Neuronal stem cell (in vitro differentiated cells): Measurements from ENCODE around the gene JCAD.

Experiments
- DNase-seq: peaks from one replicate; pipeline ENCODE4 v3.0.0-alpha.2; 2013; ENCODE audit warnings: low spot score
- H2AFZ ChIP-seq: one replicate; pipeline ENCODE4 v1.6.1; 2013; ENCODE audit warnings: mild to moderate bottlenecking, low read length, inconsistent platforms
- H2AK5ac ChIP-seq: 2 replicates; pipeline ENCODE4 v1.6.1; 2013; ENCODE audit warnings: low read depth, mild to moderate bottlenecking, inconsistent platforms, low read length, moderate library complexity, mixed read lengths
- H2BK120ac ChIP-seq: 2 replicates; pipeline ENCODE4 v1.6.1; 2013; ENCODE audit warnings: low read depth, mild to moderate bottlenecking, inconsistent platforms, low read length, moderate library complexity, mixed read lengths
- H2BK12ac ChIP-seq: one replicate; pipeline ENCODE4 v1.6.1; 2013; ENCODE audit warnings: low read length, inconsistent platforms
- H2BK15ac ChIP-seq: 2 replicates; pipeline ENCODE4 v1.6.1; 2013; ENCODE audit warnings: mild to moderate bottlenecking, low read length, inconsistent platforms, mixed read lengths
- H2BK5ac ChIP-seq: one replicate; pipeline ENCODE4 v1.6.1; 2013; ENCODE audit warnings: inconsistent platforms, mild to moderate bottlenecking, low read length, moderate library complexity
- H3K14ac ChIP-seq: one replicate; pipeline ENCODE4 v1.6.1; 2013; ENCODE audit warnings: low read length, inconsistent platforms
- H3K18ac ChIP-seq: 2 replicates; pipeline ENCODE4 v1.6.1; 2013; ENCODE audit warnings: low read length, inconsistent platforms
- H3K23ac ChIP-seq: 2 replicates; pipeline ENCODE4 v1.6.1; 2013; ENCODE audit warnings: low read depth, mild to moderate bottlenecking, mixed read lengths, low read length, inconsistent platforms; ENCODE audit not compliant: poor library complexity
- H3K27ac ChIP-seq: replicated peaks from 3 replicates; pipeline ENCODE4 v1.5.1; 2013; ENCODE audit warnings: low read length, inconsistent platforms
- H3K27me3 ChIP-seq, 3 experiments: 2 replicates each; pipeline ENCODE4 v1.6.1; 2013; ENCODE audit warnings: low read length in 3 of 3, mild to moderate bottlenecking in 2 of 3, inconsistent platforms in 1 of 3, low read depth in 1 of 3, mixed read lengths in 1 of 3, moderate library complexity in 1 of 3; ENCODE audit not compliant: control insufficient read depth in 3 of 3, insufficient read depth in 3 of 3
- H3K36me3 ChIP-seq, 2 donors: replicated peaks in 1 of 2; 2 replicates each; pipeline ENCODE4 v1.6.1; 2013; ENCODE audit warnings: low read length in 2 of 2; ENCODE audit not compliant: control insufficient read depth in 2 of 2, insufficient read depth in 2 of 2
- H3K4ac ChIP-seq: 2 replicates; pipeline ENCODE4 v1.6.1; 2013; ENCODE audit warnings: inconsistent platforms, mild to moderate bottlenecking, low read length, moderate library complexity
- H3K4me1 ChIP-seq, 2 donors: 1 replicate in 1 of 2; 2 replicates in 1 of 2; pipeline ENCODE4 v1.6.1; 2013; ENCODE audit warnings: low read length in 2 of 2, low read depth in 1 of 2; ENCODE audit not compliant: control insufficient read depth in 2 of 2, insufficient read depth in 1 of 2
- H3K4me2 ChIP-seq: one replicate; pipeline ENCODE4 v1.6.1; 2013; ENCODE audit warnings: mild to moderate bottlenecking, low read length, inconsistent platforms; ENCODE audit not compliant: insufficient read depth, poor library complexity, severe bottlenecking
- H3K4me3 ChIP-seq, 2 donors: 2 replicates each; pipeline ENCODE4 v1.5.1; 2013; ENCODE audit warnings: low read length in 2 of 2, mild to moderate bottlenecking in 2 of 2, inconsistent platforms in 1 of 2, moderate library complexity in 1 of 2
- H3K79me1 ChIP-seq: one replicate; pipeline ENCODE4 v1.6.1; 2013; ENCODE audit warnings: low read depth, mild to moderate bottlenecking, inconsistent platforms, low read length, moderate library complexity
- H3K9ac ChIP-seq: one replicate; pipeline ENCODE4 v1.6.1; 2013; ENCODE audit warnings: mild to moderate bottlenecking, low read depth, low read length, inconsistent platforms; ENCODE audit not compliant: poor library complexity
- H3K9me3 ChIP-seq, 2 donors: replicated peaks in 1 of 2; 2 replicates each; pipeline versions ENCODE3 to v1.6.1; 2013; ENCODE audit warnings: low read length in 2 of 2, mild to moderate bottlenecking in 2 of 2, inconsistent platforms in 1 of 2, low read depth in 1 of 2, mixed read lengths in 1 of 2, moderate library complexity in 1 of 2; ENCODE audit not compliant: control insufficient read depth in 2 of 2, insufficient read depth in 1 of 2
- H4K8ac ChIP-seq: one replicate; pipeline ENCODE4 v1.6.1; 2013; ENCODE audit warnings: low read depth, mild to moderate bottlenecking, inconsistent platforms, low read length, moderate library complexity
- H4K91ac ChIP-seq: one replicate; pipeline ENCODE4 v1.6.1; 2013; ENCODE audit warnings: low read length, low read depth, mild to moderate bottlenecking, inconsistent platforms; ENCODE audit not compliant: poor library complexity
- WGBS, 2 donors: extraction: QIAGEN DNeasy Blood & Tissue Kit; methylation state at CpG; one replicate each; pipeline ENCODE4 v1.1.7; 2013; ENCODE audit warnings: missing lambda C conversion rate in 2 of 2, mixed read lengths in 1 of 2; ENCODE audit not compliant: insufficient read length in 2 of 2, insufficient replicate concordance in 1 of 2; ENCODE audit errors: extremely low coverage in 2 of 2; 5-methylcytosine and 5-hydroxymethylcytosine counted together

JCAD gene

GRCh38 chr10:30028738-30029030 lies 30.7 kb downstream of the JCAD start:
- Histone ChIP-seq H3K79me1 (no peaks in the 10 kb centered on the region), H3K9me3 (no peaks in the 10 kb centered on the region), H3K27me3 (no peaks in the 10 kb centered on the region), H3K4ac (no peak overlapping the region), H2BK120ac (no peak overlapping the region), H3K23ac (no peak overlapping the region), H3K4me3 (no peak overlapping the region), H3K4me1 (no peaks in the 10 kb centered on the region), H3K27ac (no peak overlapping the region), H2AFZ (no peak overlapping the region), H3K9ac (no peak overlapping the region), H3K14ac (no peak overlapping the region), H2BK5ac (no peak overlapping the region), H4K8ac (no peak overlapping the region), H2BK12ac (no peak overlapping the region), H4K91ac (no peak overlapping the region), H2BK15ac (no peak overlapping the region), H3K18ac (no peak overlapping the region), H2AK5ac (no peak overlapping the region), H3K36me3 (no peaks in the 10 kb centered on the region), H3K4me2 (no peak overlapping the region)
- WGBS, 2 donors: no CpG with 5 or more reads among the region's 12 CpGs
- no peak for DNase-seq

- Histone ChIP-seq H4K8ac (no peak overlapping the region), H2BK15ac (peak overlapping the region; percentile 51), H3K27ac (no peak overlapping the region), H3K9me3 (no peaks in the 10 kb centered on the region), H2BK12ac (no peak overlapping the region), H3K4me3 (no peak overlapping the region), H3K4me1 (no peaks in the 10 kb centered on the region), H3K4ac (no peak overlapping the region), H2AFZ (no peak overlapping the region), H2BK120ac (no peak overlapping the region), H2BK5ac (no peak overlapping the region), H3K4me2 (no peak overlapping the region), H3K36me3 (no peaks in the 10 kb centered on the region), H3K23ac (peak overlapping the region; percentile 8), H3K79me1 (no peaks in the 10 kb centered on the region), H3K27me3 (no peaks in the 10 kb centered on the region), H3K14ac (peak overlapping the region; percentile 47), H3K9ac (no peak overlapping the region), H4K91ac (no peak overlapping the region), H3K18ac (no peak overlapping the region), H2AK5ac (no peak overlapping the region)
- WGBS, 2 donors: no CpG with 5 or more reads among the region's 18 CpGs
- DNase-seq: no peak
Observed at GRCh38 chr10:30028006-30028737, 31.2 kb downstream of the JCAD start.

- H3K36me3 ChIP-seq: no peaks in the 10 kb centered on the region
- H3K79me1 ChIP-seq: no peaks in the 10 kb centered on the region
- no peak overlapping the region for H3K18ac ChIP-seq
- H2BK12ac ChIP-seq: no peak overlapping the region
- H3K4me3 ChIP-seq: no peak overlapping the region
- peak overlapping the region; percentile 51 for H2BK15ac ChIP-seq
- H3K23ac ChIP-seq: peak overlapping the region; percentile 8
- WGBS, 2 donors: no CpG with 5 or more reads among the region's 42 CpGs
- no peak overlapping the region for H2BK120ac ChIP-seq
- DNase-seq: no peak
- H4K8ac ChIP-seq: no peak overlapping the region
- H3K4me1 ChIP-seq: no peaks in the 10 kb centered on the region
- peak overlapping the region; percentile 56 for H2AK5ac ChIP-seq
- no peaks in the 10 kb centered on the region for H3K27me3 ChIP-seq
- H3K9ac ChIP-seq: no peak overlapping the region
- no peaks in the 10 kb centered on the region for H3K9me3 ChIP-seq
- no peak overlapping the region for H4K91ac ChIP-seq
- no peak overlapping the region for H2AFZ ChIP-seq
- no peak overlapping the region for H2BK5ac ChIP-seq
- peak overlapping the region; percentile 47 for H3K14ac ChIP-seq
- no peak overlapping the region for H3K27ac ChIP-seq
- H3K4ac ChIP-seq: no peak overlapping the region
- H3K4me2 ChIP-seq: no peak overlapping the region
Observed at GRCh38 chr10:30027057-30028005, 32.1 kb downstream of the JCAD start.

GRCh38 chr10:30026578-30026977 lies 32.8 kb downstream of the JCAD start:
- H2AFZ ChIP-seq: no peak overlapping the region
- H4K91ac ChIP-seq: no peak overlapping the region
- H3K4ac ChIP-seq: no peak overlapping the region
- H3K9ac ChIP-seq: no peak overlapping the region
- H3K4me3 ChIP-seq: no peak overlapping the region
- H3K27ac ChIP-seq: no peak overlapping the region
- H3K4me1 ChIP-seq: no peaks in the 10 kb centered on the region
- H2BK15ac ChIP-seq: no peak overlapping the region
- peak overlapping the region; percentile 40 for H3K18ac ChIP-seq
- H2AK5ac ChIP-seq: peak overlapping the region; percentile 56
- H3K23ac ChIP-seq: no peak overlapping the region
- DNase-seq: no peak
- no peak overlapping the region for H4K8ac ChIP-seq
- H3K14ac ChIP-seq: no peak overlapping the region
- no peaks in the 10 kb centered on the region for H3K79me1 ChIP-seq
- no peak overlapping the region for H3K4me2 ChIP-seq
- H3K9me3 ChIP-seq: no peaks in the 10 kb centered on the region
- no peak overlapping the region for H2BK120ac ChIP-seq
- H3K27me3 ChIP-seq: no peaks in the 10 kb centered on the region
- no CpG with 5 or more reads among the region's 10 CpGs for WGBS, 2 donors
- H3K36me3 ChIP-seq: no peaks in the 10 kb centered on the region
- H2BK5ac ChIP-seq: no peak overlapping the region
- H2BK12ac ChIP-seq: no peak overlapping the region
